HepG2 (cell line): ENCODE results near the gene TTC16. TPM values are rescaled to one million over a fixed set of nuclear protein-coding genes. Genes with fewer than 3 reads are reported as not detected.

Experiments
- ATAC-seq: fragments of 200-7000 bp; cut with Tn5 transposase; 3 replicates; pipeline ENCODE4 v1.9.1; 2020; ENCODE audit warnings: mild to moderate bottlenecking, moderate library complexity
- BruUV-seq: library from RNA; stranded (reverse); fragments of 400-500 nt; replicated peaks from 2 replicates; lab custom pipeline; 2021; lab: Mats Ljungman, UMichigan
- CTCF ChIA-PET: fragments of 300-600 bp; formaldehyde crosslinking; extraction: SDS; loops from one replicate; lab custom pipeline; 2021; ENCODE audit warnings: low total read pairs, inconsistent platforms, low intra/inter-chr PET ratio; lab: Yijun Ruan, JAX
- POLR2A ChIA-PET: fragments of 350-600 bp; sonication (Branson Sonifier 250); formaldehyde crosslinking; loops from one replicate; lab custom pipeline; 2020; ENCODE audit warnings: antibody characterized with exemption, inconsistent platforms; lab: Yijun Ruan, JAX
- DNase-seq: peaks from one replicate; pipeline ENCODE4 v3.0.0-alpha.2; 2015; ENCODE audit warnings: low spot score
- FAIRE-seq: peaks from 3 replicates; lab custom pipeline; 2011; peaks lifted over from hg19 to GRCh38; lab: Jason Lieb, UNC
- H2AFZ ChIP-seq: one replicate; pipeline ENCODE4 v1.6.1; 2011; ENCODE audit warnings: low read length, inconsistent platforms
- H3K27ac ChIP-seq: fragments of 300-600 bp; 3 replicates; pipeline ENCODE4 v1.8.0; 2011; ENCODE audit warnings: mixed run types, mild to moderate bottlenecking, mixed read lengths, low read length, inconsistent platforms; ENCODE audit not compliant: insufficient read depth; ENCODE audit errors: extremely low read length
- H3K27me3 ChIP-seq, 2 experiments: fragments of 200-600 bp in 1 of 2; 2 replicates in 1 of 2; 3 replicates in 1 of 2; pipeline versions ENCODE4 v1.6.0 to v1.8.0; 2011; ENCODE audit warnings: low read length in 2 of 2, mild to moderate bottlenecking in 2 of 2, moderate library complexity in 2 of 2, inconsistent platforms in 1 of 2; ENCODE audit not compliant: insufficient read depth in 2 of 2, control insufficient read depth in 1 of 2
- H3K36me3 ChIP-seq, 2 experiments: fragments of 200-600 bp in 1 of 2; replicated peaks in 1 of 2; 2 replicates in 1 of 2; 3 replicates in 1 of 2; pipeline versions ENCODE4 v1.5.1 to v1.8.0; 2011; ENCODE audit warnings: low read length in 2 of 2, inconsistent platforms in 1 of 2; ENCODE audit not compliant: insufficient read depth in 2 of 2, control insufficient read depth in 1 of 2
- H3K4me1 ChIP-seq: 2 replicates; pipeline ENCODE4 v1.5.1; 2012; ENCODE audit warnings: low read length, inconsistent platforms; ENCODE audit not compliant: insufficient read depth
- H3K4me2 ChIP-seq: 2 replicates; pipeline ENCODE4 v1.6.0; 2011; ENCODE audit warnings: low read depth, low read length, inconsistent platforms
- H3K4me3 ChIP-seq, 3 experiments: fragments of 200-600 bp in 1 of 3; sonication (generic), shearing (Covaris generic) in 1 of 3; replicated peaks in 1 of 3; 2 replicates each; pipeline ENCODE4 v1.5.1; 2011 to 2016; ENCODE audit warnings: low read length in 3 of 3, inconsistent platforms in 2 of 3, low read depth in 2 of 3, mild to moderate bottlenecking in 2 of 3, control low read depth in 1 of 3, mixed read lengths in 1 of 3; ENCODE audit not compliant: insufficient read depth in 1 of 3
- H3K79me2 ChIP-seq: one replicate; pipeline ENCODE4 v1.6.1; 2011; ENCODE audit warnings: low read length, inconsistent platforms; ENCODE audit not compliant: insufficient read depth
- H3K9ac ChIP-seq: 2 replicates; pipeline ENCODE4 v1.6.0; 2011; ENCODE audit warnings: mild to moderate bottlenecking, low read depth, low read length, inconsistent platforms; ENCODE audit not compliant: insufficient read depth
- H3K9me3 ChIP-seq: 2 replicates; pipeline ENCODE4 v1.5.1; 2012; ENCODE audit warnings: mild to moderate bottlenecking, low read length
- H4K20me1 ChIP-seq: 2 replicates; pipeline ENCODE4 v1.6.0; 2011; ENCODE audit warnings: inconsistent platforms, mild to moderate bottlenecking, low read length, moderate library complexity; ENCODE audit not compliant: insufficient read depth
- ARNTL ChIP-seq: sonication (generic); formaldehyde crosslinking; IDR thresholded peaks from 2 replicates; pipeline ENCODE4 v1.4.0; 2020; ENCODE audit warnings: mild to moderate bottlenecking, missing genetic modification reagents
- DMAP1 ChIP-seq: IDR thresholded peaks from 2 replicates; pipeline ENCODE4 v1.6.1; 2016
- FOXA1 ChIP-seq, 2 experiments: fragments of 450-650 bp in 1 of 2; sonication (generic) in 1 of 2; formaldehyde crosslinking in 1 of 2; IDR thresholded peaks; 2 replicates each; pipeline versions ENCODE4 v1.4.0 to v1.6.1; 2016 to 2020; ENCODE audit warnings: missing genetic modification reagents in 1 of 2
- GATAD1 ChIP-seq: IDR thresholded peaks from 2 replicates; pipeline ENCODE4 v1.6.1; 2016; ENCODE audit warnings: missing genetic modification reagents, missing compliant biosample characterization
- KMT2B ChIP-seq: IDR thresholded peaks from 2 replicates; pipeline ENCODE4 v1.6.1; 2016; ENCODE audit warnings: missing genetic modification reagents, missing compliant biosample characterization
- MAFF ChIP-seq: IDR thresholded peaks from 2 replicates; pipeline ENCODE4 v1.6.1; 2011; ENCODE audit warnings: low read depth, low read length, improper control_type of control experiment
- MAFK ChIP-seq, 2 experiments: IDR thresholded peaks in 1 of 2; conservative IDR thresholded peaks in 1 of 2; 2 replicates each; pipeline ENCODE4 v1.6.1; 2011; ENCODE audit warnings: improper control_type of control experiment in 2 of 2, low read length in 2 of 2
- MEIS2 ChIP-seq: sonication (generic); formaldehyde crosslinking; IDR thresholded peaks from 2 replicates; pipeline ENCODE4 v1.9.0; 2021; ENCODE audit warnings: mild to moderate bottlenecking, missing genetic modification reagents
- MTA1 ChIP-seq: sonication (generic); formaldehyde crosslinking; IDR thresholded peaks from 2 replicates; pipeline ENCODE4 v1.4.0; 2020; ENCODE audit warnings: missing genetic modification reagents, mild to moderate bottlenecking, borderline replicate concordance
- NR2C2 ChIP-seq: sonication (generic); formaldehyde crosslinking; IDR thresholded peaks from 2 replicates; pipeline ENCODE4 v1.4.0; 2020; ENCODE audit warnings: missing genetic modification reagents, mild to moderate bottlenecking, moderate library complexity, borderline replicate concordance
- SAP130 ChIP-seq: IDR thresholded peaks from 2 replicates; pipeline ENCODE4 v1.6.1; 2016; ENCODE audit warnings: low read depth
- SMAD9 ChIP-seq: sonication (generic); formaldehyde crosslinking; IDR thresholded peaks from 2 replicates; pipeline ENCODE4 v1.5.1; 2020; ENCODE audit warnings: mild to moderate bottlenecking, missing genetic modification reagents
- STAG1 ChIP-seq: sonication (generic); formaldehyde crosslinking; IDR thresholded peaks from 2 replicates; pipeline ENCODE4 v1.4.0; 2020; ENCODE audit warnings: missing genetic modification reagents
- ZFP36 ChIP-seq: fragments of 150-350 bp; IDR thresholded peaks from 2 replicates; pipeline ENCODE4 v1.6.1; 2018; ENCODE audit warnings: borderline replicate concordance, low read length, low read depth; ENCODE audit not compliant: partially characterized antibody
- ZNF17 ChIP-seq: sonication (generic); formaldehyde crosslinking; IDR thresholded peaks from 2 replicates; pipeline ENCODE4 v1.5.0; 2020; ENCODE audit warnings: mild to moderate bottlenecking, missing genetic modification reagents
- ZNF556 ChIP-seq: sonication (generic); formaldehyde crosslinking; IDR thresholded peaks from 2 replicates; pipeline ENCODE4 v1.4.0; 2020; ENCODE audit warnings: mild to moderate bottlenecking, missing genetic modification reagents, borderline replicate concordance
- ZNF709 ChIP-seq: sonication (generic); formaldehyde crosslinking; IDR thresholded peaks from 2 replicates; pipeline ENCODE4 v1.5.0; 2020; ENCODE audit warnings: mild to moderate bottlenecking, missing genetic modification reagents
- ZNF713 ChIP-seq: sonication (generic); formaldehyde crosslinking; IDR thresholded peaks from 2 replicates; pipeline ENCODE4 v1.4.0; 2020; ENCODE audit warnings: mild to moderate bottlenecking, missing genetic modification reagents
- ZNF780A ChIP-seq: sonication (generic); formaldehyde crosslinking; IDR thresholded peaks from 2 replicates; pipeline ENCODE4 v1.8.0; 2022; ENCODE audit warnings: mild to moderate bottlenecking, missing genetic modification reagents, moderate library complexity
- ZNF788 ChIP-seq: sonication (generic); formaldehyde crosslinking; IDR thresholded peaks from 2 replicates; pipeline ENCODE4 v1.5.0; 2020; ENCODE audit warnings: mild to moderate bottlenecking, missing genetic modification reagents, borderline replicate concordance
- ZNF790 ChIP-seq: sonication (generic); formaldehyde crosslinking; IDR thresholded peaks from 2 replicates; pipeline ENCODE4 v1.8.0; 2022; ENCODE audit warnings: missing genetic modification reagents, mild to moderate bottlenecking, borderline replicate concordance
- ZNF878 ChIP-seq: sonication (generic); formaldehyde crosslinking; IDR thresholded peaks from 2 replicates; pipeline ENCODE4 v1.8.1; 2023; ENCODE audit warnings: mild to moderate bottlenecking, missing genetic modification reagents, moderate library complexity
- WGBS: methylation state at CpG from one replicate; pipeline ENCODE4 v1.1.6; 2017; ENCODE audit warnings: low lambda C conversion rate; 5-methylcytosine and 5-hydroxymethylcytosine counted together
- in situ Hi-C: cut with HindIII; loops from 2 replicates; pipeline ENCODE4 v1.10.0; 2017; ENCODE audit warnings: low pct_unique_long_range_greater_than_20kb; ENCODE audit not compliant: extremely low pct_ligation_motif_present
- intact Hi-C: fragments of 100-400 bp; cut with micrococcal nuclease; formaldehyde crosslinking; loops from one replicate; pipeline ENCODE4 v1.10.0; 2022; ENCODE audit not compliant: unreplicated experiment
- polyA plus RNA-seq, 8 experiments: library from polyadenylated mRNA; depleted of rRNA in 3 of 8; stranded (reverse) in 7 of 8; unstranded in 1 of 8; fragments of >200 nt; fragmentation: Illumina TruSeq in 4 of 8; extraction: Trizol in 4 of 8; gene quantifications; 2 replicates each; pipeline versions ENCODE4 v1.2.1 to v1.2.3, GENCODE V29; 2011 to 2016; ENCODE audit warnings: low read depth in 4 of 8, missing spikeins in 1 of 8, mixed read lengths in 1 of 8; ENCODE audit not compliant: insufficient read depth in 1 of 8
- total RNA-seq, 5 experiments: library from RNA; depleted of rRNA; stranded (reverse); fragments of >200 nt; fragmentation: Illumina TruSeq; extraction: Trizol; gene quantifications; 2 replicates each; pipeline ENCODE4 v1.2.3, GENCODE V29; 2016; ENCODE audit warnings: low read depth in 1 of 5
- TF ChIP-seq, protein P1 (sequence below): IDR thresholded peaks from 2 replicates; pipeline ENCODE4 v1.6.1; 2012; ENCODE audit warnings: inconsistent platforms

TTC16 gene
- total and polyA plus RNA-seq, 2 of the 13 experiments (the other 11 are each of a cell fraction or from before 2014, with no cell fraction given), result not detected

DNA sequence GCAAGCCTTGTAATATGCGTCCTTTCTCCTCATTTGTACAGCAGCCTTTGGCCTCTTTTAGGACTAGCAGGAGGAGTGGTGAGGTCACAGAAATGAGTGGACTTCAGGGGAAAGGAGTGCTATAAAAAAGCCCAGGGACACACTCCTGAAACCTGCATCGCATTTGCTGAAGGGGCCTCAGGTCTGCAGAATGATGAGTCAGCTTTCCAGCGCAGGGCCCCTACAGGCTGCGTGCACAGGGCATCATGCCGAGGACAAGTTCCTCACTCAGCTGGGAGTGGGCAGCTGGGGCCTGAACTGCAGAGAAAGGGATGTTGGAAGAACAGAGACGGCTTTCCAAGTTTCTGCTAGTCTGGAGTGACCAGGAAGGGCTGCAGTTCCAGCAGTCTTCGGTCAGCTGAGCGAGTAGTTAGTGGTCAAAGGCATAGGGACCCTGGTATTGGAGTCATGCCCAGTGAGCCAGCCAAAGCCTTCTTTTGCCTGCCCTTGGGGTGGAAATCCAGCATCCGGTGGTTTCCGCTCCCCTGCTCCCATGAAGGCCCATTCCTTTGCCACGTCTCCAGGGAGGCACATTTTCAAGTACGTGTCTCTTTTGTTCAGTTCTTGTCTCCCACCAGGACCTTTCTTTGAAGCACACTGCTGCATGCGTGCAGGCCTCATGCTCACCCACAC, 26.4 kb upstream of the TTC16 start:
- H3K4me1 ChIP-seq, result peaks cover 15% of the 10 kb centered on the region
- no peaks in the 10 kb centered on the region for H3K27me3 ChIP-seq
- H3K4me2 ChIP-seq, result no peak overlapping the region
- H3K4me3 ChIP-seq, result no peak overlapping the region
- H2AFZ ChIP-seq, result no peak overlapping the region
- DNase-seq, result no peak
- no peaks in the 10 kb centered on the region for H3K9me3 ChIP-seq
- no TSS peak for BruUV-seq
- intact Hi-C loops, result no loop called here
- H4K20me1 ChIP-seq, result no peaks in the 10 kb centered on the region
- ChIA-PET CTCF (no interaction called here), POLR2A (no interaction called here)
- H3K79me2 ChIP-seq, result no peaks in the 10 kb centered on the region
- no peak for ATAC-seq
- 79% methylated on average over 12 of the region's 13 CpGs for WGBS
- no peak for FAIRE-seq
- H3K9ac ChIP-seq, result no peak overlapping the region
- H3K36me3 ChIP-seq, result no peaks in the 10 kb centered on the region
- H3K27ac ChIP-seq, result no peak overlapping the region
- in situ Hi-C loops, result no loop called here
- no peak for TF ChIP-seq STAG1 (CRISPR knock-in tag)
- TF ChIP-seq KMT2B, result no peak
- TF ChIP-seq ZNF713 (CRISPR knock-in tag), result no peak
- TF ChIP-seq MAFF, result peak; percentile 78
- no peak for TF ChIP-seq ZNF780A (CRISPR knock-in tag)
- TF ChIP-seq FOXA1 (IDR thresholded peaks at IDR 0.05), result no peak
- no peak for TF ChIP-seq FOXA1 (CRISPR knock-in tag; IDR thresholded peaks at IDR 0.05)
- no peak for TF ChIP-seq ARNTL (CRISPR knock-in tag)
- peak; percentile 70 to 89 for TF ChIP-seq MAFK (conservative IDR thresholded peaks at IDR 0.05 in 1 of 2, IDR thresholded peaks at IDR 0.05 in 1 of 2; ENCODE audit: low read length in 2 of 2)

DNA sequence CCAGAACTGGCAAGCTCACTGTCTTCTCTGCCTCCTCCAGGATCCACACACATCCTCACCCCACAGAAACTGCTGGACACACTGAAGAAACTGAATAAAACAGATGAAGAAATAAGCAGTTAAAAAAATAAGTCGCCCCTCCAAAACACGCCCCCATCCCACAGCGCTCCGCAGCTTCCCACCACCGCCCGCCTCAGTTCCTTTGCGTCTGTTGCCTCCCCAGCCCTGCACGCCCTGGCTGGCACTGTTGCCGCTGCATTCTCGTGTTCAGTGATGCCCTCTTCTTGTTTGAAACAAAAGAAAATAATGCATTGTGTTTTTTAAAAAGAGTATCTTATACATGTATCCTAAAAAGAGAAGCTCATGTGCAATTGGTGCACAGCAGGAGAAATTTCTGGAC, 25.1 kb upstream of the TTC16 start:
- H3K9ac ChIP-seq, result no peak overlapping the region
- H4K20me1 ChIP-seq, result no peaks in the 10 kb centered on the region
- H3K27ac ChIP-seq, result no peak overlapping the region
- no peak overlapping the region for H3K4me3 ChIP-seq
- H2AFZ ChIP-seq, result no peak overlapping the region
- H3K9me3 ChIP-seq, result no peaks in the 10 kb centered on the region
- no peak for ATAC-seq
- POLR2A ChIA-PET, result no interaction called here
- intact Hi-C loops (no loop called here), in situ Hi-C loops (no loop called here)
- H3K79me2 ChIP-seq, result no peaks in the 10 kb centered on the region
- H3K27me3 ChIP-seq, result no peaks in the 10 kb centered on the region
- no peaks in the 10 kb centered on the region for H3K36me3 ChIP-seq
- H3K4me1 ChIP-seq, result peaks cover 15% of the 10 kb centered on the region
- no peak for FAIRE-seq
- DNase-seq, result no peak
- BruUV-seq, result no TSS peak
- CTCF ChIA-PET, result no interaction called here
- no peak overlapping the region for H3K4me2 ChIP-seq
- WGBS, result 86% methylated on average over 10 of the region's 10 CpGs
- no peak for TF ChIP-seq MEIS2
- no peak for TF ChIP-seq ZNF790 (CRISPR knock-in tag)
- TF ChIP-seq SAP130 (CRISPR knock-in tag), result no peak
- TF ChIP-seq, protein P1, sequence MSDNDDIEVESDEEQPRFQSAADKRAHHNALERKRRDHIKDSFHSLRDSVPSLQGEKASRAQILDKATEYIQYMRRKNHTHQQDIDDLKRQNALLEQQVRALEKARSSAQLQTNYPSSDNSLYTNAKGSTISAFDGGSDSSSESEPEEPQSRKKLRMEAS, result no peak
- TF ChIP-seq ZFP36, result no peak
- TF ChIP-seq SMAD9, result no peak
- no peak for TF ChIP-seq ZNF878
- no peak for TF ChIP-seq ZNF17 (CRISPR knock-in tag)
- no peak for TF ChIP-seq ZNF709
- TF ChIP-seq ZNF788, result no peak
- TF ChIP-seq GATAD1, result no peak
- TF ChIP-seq NR2C2 (CRISPR knock-in tag), result no peak
- TF ChIP-seq DMAP1, result no peak
- TF ChIP-seq ZNF556 (CRISPR knock-in tag), result no peak
- TF ChIP-seq ARNTL (CRISPR knock-in tag), result no peak
- no peak for TF ChIP-seq MTA1 (CRISPR knock-in tag)
